ENCODE data around the gene GFPT1.

The GFPT1 gene

DNA sequence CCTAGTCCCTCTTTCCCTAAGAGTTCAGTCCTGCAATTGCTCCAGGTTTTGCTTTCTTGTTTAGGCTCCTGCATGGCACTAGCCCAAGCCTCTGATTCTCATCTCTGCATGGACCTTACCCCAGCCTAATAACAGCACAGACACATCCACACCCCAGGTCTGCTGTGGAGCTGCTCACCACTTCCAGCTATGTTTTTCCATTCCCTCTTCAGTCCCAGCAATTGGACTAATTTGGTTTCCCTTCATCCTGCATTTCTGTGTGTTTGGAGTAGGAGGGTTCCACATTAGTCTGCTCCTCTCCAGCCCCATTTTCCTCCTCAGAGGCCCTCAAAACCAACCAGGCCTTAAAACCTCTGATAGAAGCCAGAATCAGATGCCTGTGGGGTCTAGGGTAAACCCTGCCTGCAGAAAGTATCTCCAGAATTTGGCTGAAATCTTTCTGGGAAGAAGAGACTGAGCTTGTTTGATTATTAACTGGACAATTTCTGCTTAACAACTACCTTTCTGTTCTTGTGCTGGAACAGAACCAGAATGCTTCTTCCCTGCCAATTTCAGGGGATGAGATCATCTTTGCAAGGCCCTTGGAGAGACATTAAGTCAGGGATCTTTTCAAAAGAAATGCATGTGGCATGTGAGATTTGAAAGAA, 95.9 kb downstream of the GFPT1 start:
- peak; percentile 33 for DNase-seq (ENCODE audit: low read depth)

DNA sequence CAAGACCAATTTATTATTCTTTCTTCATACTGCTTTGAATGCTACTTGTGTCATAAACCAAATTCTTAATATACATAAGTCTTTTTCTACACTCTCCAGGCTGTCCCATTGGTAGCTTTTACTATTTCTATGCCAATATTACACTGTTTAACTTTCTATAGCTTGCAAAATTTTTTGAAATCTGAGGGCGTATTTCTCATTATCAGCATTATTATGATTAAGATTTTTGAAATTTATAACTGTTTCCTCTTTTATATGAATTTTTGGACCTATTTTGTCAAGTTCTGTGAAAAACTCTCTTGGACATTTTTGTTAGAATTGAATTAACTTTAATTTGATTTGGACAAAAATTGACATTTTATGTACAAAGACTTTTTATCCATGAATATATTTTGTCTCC, 98.6 kb downstream of the GFPT1 start:
- no peak for DNase-seq (ENCODE audit: low read depth)

DNA sequence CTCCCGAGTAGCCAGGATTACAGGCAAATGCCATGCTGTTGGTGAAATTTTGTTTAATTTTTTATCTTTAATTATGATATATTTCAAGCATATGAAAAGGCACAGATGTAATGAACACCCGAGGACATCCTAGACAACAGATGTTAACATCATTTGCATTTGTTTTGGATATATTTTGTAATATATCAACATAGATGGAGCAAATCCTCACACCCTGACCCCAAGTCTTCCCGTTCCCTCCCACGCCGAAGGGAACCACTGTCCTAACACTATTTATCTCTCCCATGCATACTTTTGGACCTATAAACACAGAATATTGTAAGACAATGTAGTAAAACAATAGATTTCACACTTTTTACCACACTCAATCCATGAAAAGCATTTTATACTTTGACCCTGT, 99.5 kb downstream of the GFPT1 start:
- DNase-seq (ENCODE audit: low read depth) = no peak

DNA sequence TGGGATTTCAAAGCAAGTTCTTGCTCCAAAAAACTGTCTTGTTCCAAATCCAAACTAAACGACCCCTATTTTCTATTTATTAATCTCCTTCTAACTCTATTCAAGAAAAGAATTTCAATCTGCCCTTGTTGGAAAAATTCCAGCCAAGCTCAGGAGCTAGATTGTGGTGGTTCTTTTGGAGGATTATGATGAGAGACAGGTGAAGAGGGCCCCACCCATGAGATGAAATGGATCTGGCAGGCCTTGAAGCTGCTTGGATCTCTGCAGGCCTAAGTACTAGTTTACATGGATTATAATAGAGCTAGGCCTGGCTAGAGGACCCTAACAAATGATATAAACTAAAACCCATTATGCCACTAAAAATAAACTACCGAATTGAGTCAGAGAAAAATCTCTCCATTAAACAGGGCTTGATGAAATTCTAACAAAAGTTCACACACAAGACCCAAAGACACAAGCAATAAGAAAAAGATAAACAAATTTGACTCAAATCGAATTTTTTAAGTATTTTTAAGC, 101.6 kb downstream of the GFPT1 start:
- no peak for DNase-seq (ENCODE audit: low read depth)

DNA sequence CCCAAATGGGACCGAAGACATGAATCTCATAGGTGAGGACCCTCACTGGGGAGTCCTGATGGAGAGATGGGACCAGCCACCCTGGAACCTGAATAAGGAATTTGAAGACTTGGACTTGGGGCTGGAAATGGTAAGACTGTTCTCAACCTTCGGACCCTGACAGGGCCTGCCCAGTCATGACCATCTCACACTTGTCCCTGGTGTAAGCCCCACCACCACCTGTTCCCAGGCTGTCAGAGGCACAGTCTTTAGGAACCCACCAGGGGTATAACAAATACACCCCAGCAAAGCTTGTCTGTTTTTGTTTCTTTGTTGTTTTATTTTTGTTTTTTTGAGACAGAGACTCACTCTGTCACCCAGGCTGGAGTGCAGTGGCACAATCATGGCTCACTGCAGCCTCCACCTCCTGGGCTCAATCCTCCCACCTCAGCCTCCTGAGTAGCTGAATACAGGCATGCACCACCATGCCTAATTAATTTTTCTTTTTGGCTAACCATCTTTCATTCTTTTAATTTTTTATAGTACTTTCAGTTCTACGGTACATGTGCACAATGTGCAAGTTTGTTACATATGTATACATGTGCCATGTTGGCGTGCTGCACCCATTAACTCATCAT, 106.1 kb downstream of the GFPT1 start:
- no peak for DNase-seq (ENCODE audit: low read depth)

DNA sequence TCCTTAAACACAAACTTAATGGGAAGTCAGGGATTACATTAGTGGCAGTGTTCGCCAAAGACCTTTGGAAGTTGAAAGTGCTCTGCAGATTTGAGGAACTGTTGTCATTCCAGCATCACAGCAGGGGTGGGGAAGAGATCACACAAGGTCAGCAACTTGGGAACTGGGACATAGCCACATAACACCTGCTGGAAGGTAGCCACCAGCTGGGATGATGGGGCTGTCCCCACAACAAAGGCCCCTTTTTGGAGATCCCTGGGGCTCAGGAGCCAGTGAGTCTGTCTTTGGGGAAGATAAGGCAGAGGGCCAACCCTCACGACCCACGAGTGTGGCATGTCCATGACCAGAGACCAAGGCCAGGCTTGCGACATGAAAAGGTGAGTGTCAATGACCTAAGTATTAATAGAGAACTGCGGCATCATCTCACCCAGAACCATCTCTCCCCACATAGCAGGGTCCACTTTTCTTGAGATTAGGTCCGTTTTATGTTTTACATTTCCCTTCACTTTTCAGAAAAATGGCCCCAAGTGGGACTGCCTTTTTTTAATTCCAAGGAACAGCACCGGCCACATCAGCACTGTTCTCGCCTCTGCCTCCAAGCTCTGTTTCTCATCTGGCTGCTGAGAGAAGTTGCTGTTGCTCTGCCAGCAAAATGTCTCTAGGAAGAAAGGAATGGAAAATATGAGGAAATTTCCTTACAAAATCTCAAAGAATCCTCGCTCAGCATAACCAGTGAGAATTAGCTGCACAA, 106.9 kb downstream of the GFPT1 start:
- peak; percentile 52 for DNase-seq (ENCODE audit: low read depth)

DNA sequence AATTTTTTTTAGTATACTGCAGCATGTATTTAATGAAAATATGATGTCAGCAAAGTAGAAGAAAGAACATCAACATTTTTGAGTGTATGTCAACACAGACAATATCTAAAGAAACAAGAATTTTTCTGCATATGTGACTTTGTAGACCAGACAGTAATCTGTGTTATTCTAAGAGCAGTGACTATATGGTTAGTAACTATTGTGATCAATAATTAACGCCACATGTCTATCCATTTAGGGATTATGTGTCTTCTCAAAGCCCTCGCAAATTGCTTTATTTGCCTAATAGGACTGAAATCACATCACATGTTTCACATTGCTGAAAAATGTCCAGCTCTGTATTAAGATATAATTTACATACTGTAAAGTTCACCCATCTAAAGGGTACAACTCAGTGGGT, 107.8 kb downstream of the GFPT1 start:
- DNase-seq (ENCODE audit: low read depth) = no peak

DNA sequence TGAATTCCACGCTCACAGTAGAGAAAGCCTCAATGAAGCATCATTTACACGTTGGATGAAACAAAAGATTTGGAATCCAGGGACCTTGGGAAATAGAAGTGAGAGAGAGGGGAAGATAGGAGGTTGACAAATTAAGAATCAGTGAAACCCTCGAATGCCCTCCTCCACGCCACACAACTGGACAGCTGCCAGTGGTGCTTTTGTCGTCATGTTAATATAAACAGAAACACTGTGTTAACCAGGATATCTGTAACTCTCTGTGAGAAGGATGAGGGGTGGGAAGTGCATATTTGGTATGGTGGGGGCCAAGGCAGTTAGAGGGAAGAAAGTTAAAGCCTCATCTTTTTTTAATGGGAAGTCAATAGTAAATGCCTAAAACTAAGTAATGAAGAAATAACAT, 108.7 kb downstream of the GFPT1 start:
- DNase-seq (ENCODE audit: low read depth) = no peak

DNA sequence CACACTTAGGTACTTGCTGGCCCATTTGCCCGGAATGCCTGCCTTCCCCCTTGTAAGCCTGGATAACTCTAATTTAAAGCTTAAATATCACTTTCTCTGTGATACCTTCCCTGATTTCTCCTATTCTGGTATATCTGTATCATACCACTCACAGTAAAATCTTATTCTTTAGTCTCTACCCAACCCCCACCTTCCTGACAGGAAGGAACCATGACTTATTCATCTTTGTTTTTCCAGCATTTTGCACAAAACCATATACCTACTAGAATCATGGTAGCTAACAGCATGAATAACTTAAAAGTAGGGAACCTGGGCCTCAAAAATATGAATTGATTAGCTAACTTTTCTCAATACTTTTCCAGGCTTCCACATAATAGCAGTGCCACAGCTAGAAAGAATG, 111.5 kb downstream of the GFPT1 start:
- no peak for DNase-seq (ENCODE audit: low read depth)

DNA sequence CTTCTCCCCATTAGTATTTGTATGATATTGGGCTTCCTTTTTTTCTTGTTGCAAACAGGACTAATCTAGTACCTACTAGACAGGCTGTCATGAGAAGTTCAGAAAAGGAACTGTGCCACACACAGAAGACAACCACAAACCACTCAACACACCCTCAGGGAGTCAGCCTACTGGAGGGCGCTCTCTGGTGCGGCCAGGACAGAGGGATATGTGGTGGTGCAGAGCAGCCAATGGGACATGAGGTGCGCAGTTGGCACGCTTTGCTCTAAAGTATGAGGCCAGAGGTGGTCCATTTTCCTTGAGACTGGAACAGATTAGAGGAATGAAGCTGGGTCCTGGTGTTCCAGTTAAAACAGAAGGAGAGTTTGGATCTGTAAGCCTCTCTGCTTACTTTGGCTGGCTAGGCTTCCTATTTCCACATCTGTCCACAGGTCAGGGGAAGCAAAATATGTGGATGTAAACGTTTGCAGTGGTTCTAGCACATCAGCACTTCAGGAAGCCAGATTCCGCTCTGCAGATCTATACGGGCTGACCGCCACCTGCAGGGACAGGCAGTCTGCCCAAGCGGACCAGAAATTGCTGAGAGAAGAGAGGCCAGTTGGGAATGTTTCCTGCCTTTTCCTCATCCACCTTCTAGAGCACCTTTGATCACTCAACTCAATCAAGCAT, 114.1 kb downstream of the GFPT1 start:
- DNase-seq (ENCODE audit: low read depth) = peak; percentile 14

DNA sequence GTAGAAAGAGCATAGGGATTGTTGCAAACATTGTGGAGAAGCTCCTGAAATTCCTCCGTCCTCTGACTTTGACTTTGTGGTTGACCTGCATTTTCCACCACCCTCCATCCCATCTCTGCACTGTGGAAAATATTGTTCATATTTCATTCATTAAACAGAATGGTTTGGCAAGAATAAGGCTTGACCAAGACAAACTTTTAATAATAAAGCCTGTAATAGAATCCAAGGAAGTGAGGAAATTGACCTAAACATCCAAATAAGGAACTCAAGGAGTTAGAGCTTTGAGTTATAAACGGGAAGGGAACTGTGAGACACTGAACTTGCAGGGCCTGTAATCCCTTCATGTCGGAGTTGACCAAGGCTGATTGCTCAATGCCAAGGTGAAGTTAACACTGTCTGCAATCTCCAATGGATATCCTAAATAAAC, 115.2 kb downstream of the GFPT1 start:
- DNase-seq (ENCODE audit: low read depth) = peak; percentile 92

Data from fibroblast of gingiva (primary cell).